ENCODE data around the gene TBC1D23.
"Not testable (repeated sequence)": the region's sequence is repeated elsewhere in the genome, so short reads cannot be mapped to it uniquely, and the experiment has no call there.

Gene TBC1D23

DNA sequence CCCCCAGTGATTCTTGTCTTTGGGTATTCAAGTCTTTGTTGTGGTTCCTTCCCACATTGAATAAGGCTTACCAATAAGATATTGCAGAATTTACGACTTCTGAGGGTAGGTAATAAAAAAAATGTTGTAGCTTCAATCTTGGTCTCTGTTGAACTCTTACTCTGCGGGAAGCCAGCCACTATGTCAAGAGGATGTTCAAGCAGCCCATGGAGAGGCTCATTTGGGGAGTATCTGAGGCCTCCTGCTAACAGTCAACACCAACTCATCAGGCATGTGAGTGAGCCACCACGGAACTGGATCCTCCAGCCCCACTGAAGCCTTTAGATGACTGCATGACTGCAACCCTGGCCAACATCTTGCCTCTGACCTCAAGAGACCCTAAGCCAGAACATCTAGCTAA lies 3.2 kb upstream of the TBC1D23 start:
- DNase-seq = no peak

DNA sequence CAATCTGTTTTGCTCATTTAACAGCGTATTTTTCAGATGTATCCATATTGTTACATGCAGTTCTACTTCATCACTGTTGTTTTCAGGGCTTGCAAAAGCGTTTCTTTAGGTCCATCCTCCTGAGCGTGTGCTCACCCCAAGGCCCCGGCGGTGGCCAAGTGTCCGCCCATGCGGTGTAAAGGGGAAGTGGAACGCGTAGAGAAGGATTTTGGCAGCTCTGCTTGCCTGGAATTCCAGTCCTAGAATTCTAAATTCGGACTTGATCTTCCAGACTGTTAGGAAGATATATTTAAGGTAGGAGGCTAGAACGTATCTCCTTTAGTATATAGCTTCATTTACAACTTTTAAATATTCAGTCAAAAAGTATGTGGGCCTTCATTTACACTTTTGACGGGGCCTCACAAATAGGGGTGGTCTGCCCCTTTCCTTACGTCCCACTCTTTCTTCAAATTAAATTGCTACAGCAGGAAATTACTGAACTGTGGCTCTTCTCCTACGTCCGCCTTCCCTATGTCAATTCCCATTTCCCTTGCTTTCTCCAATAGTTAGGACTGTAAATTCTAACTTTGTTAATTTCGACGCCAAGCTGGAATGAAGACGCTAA lies 609 bp upstream of the TBC1D23 start:
- DNase-seq = peak in 2 of 3 experiments; percentile 72 to 79

DNA sequence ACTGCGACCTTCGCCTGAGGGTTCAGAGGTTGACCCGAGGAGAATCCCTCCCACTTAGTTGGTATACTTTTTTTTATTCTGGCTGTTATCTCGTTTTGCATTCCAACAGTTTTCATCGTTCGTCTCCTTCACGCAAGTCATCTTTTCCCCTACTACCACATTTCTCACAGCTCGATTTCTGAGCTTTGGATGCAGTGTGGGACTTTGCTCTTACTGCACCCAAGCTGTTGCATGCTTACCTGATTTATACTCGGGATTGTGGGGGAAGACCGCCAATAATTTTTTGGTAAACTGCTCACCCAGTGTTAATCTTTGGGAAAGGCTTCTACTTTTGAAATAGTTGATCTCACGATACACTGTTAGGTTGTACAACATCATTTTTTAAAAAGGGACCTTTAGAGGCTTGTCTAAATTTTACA lies 702 bp downstream of the TBC1D23 start:
- no peak for DNase-seq

DNA sequence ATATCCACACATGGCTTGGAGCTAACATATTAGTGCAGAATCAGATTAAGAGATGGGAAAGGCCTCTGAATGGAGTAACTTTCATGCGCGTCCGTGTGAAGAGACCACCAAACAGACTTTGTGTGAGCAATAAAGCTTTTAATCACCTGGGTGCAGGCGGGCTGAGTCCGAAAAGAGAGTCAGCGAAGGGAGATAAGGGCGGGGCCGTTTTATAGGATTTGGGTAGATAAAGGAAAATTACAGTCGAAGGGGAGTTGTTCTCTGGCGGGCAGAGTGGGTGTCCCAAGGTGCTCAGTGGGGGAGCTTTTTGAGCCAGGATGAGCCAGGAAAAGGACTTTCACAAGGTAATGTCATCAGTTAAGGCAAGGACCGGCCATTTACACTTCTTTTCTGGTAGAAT lies 2.1 kb downstream of the TBC1D23 start:
- not testable (repeated sequence) for DNase-seq

DNA sequence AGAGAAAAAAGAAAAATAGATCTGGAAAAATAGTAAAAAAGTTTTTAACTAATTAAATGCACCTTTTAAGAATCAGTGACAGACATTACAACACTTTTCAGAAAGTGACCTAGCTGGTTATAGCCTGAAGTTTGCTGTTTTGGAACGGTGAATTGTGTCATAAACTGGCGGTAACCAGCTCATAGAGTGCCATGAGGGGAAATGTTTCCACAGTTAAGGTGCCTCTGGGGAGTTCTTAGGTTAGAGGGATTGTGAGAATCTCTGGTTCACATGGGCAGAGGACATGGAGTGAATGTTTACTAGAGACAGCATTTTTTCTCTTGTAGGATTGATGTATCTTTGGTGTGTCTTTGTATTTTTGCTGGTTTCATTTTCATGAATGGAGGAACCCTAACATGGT lies 2.8 kb downstream of the TBC1D23 start:
- no peak for DNase-seq

DNA sequence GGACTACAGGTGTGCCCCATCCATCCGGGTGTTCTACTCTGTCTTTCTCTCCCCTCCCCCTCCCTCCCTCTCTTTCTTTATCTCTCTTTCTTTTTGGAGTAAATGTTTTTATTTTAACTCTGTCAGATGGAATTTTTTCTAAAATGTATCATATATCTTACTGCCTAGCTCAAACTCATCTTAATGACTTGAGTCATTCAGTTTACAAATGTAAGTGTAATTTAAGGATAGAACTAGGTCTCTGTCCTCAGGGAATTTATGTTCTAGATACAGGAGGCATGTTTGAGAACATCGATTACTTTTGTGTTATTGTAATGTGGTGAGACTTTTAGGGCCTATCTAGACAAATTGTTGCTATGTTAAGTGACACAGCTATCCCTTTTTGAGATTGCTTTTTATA lies 3.5 kb downstream of the TBC1D23 start:
- DNase-seq = no peak

DNA sequence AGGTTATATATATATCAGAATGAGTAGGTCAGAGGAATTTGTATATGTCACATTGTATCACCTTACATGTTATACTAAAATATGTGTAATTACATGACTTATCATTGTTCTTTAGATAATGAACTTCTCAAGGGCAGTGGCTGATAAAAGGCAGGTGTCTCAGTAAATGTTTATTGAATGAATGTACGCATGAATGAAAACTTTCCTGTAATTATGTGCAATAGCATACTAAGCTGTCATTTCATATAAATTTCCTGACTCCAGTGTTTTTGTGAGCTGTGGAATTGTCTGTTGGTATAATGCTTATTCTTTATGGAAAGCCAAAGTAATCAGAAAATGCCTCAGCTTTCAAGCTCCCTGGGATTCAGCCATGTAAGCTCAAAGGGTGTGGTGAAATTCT lies 4.2 kb downstream of the TBC1D23 start:
- peak in 2 of 3 experiments; percentile 29 to 86 for DNase-seq

DNA sequence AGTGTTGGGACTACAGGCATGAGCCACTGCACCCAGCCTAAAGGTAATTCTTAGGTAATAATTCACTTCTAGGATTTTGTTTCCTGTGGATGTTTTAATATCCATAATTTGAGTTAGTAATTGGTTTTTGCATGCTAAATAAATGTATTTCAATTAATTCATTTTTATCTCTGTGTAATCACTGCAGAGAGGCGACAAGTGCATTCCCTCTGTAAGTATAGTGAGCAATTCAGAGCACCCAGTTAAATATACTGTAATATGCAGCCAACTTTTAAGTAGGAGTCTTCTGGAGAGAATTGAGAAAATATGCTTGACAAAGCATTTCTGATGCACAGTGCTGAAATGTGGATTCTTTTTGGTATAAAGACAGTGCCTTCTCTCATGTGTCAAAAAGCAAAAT lies 5.7 kb downstream of the TBC1D23 start:
- DNase-seq = no peak

DNA sequence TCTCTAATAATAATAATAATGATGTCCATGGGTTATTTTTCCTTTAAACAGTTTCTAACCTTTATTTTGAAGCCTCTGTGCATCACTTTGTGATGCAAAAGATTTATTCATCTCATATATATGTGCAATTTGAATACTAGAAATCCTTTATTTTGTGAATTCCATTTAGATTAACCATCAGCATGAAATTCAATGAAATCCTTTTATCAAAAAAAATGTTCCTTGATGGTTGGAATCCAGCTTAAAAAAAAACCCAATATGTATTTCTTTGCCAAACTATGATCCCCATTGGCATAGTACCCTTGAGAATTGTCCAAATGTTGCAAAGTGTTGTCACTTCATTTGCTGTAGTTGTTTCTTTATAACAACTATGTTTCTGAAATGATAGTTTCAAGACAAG lies 7.4 kb downstream of the TBC1D23 start:
- no peak for DNase-seq

DNA sequence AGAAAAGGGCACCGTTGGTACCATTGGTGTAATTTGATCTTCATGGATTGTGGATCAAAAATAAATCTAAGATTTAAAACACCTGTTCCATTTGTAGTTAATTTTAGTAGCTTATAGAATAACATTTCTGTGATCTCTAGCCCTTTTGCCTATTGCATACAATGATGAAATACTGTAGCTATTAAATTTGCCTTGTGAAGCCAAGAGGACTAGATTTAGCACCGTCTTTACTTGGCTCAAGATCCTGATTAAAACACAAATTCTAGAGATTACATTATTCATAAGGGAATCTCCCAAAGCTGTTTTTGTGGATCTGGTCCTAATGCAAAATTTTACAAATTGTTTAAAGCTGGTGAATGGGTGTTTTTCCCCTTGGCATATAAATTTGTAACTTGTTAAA lies 8.2 kb downstream of the TBC1D23 start:
- DNase-seq = no peak

DNA sequence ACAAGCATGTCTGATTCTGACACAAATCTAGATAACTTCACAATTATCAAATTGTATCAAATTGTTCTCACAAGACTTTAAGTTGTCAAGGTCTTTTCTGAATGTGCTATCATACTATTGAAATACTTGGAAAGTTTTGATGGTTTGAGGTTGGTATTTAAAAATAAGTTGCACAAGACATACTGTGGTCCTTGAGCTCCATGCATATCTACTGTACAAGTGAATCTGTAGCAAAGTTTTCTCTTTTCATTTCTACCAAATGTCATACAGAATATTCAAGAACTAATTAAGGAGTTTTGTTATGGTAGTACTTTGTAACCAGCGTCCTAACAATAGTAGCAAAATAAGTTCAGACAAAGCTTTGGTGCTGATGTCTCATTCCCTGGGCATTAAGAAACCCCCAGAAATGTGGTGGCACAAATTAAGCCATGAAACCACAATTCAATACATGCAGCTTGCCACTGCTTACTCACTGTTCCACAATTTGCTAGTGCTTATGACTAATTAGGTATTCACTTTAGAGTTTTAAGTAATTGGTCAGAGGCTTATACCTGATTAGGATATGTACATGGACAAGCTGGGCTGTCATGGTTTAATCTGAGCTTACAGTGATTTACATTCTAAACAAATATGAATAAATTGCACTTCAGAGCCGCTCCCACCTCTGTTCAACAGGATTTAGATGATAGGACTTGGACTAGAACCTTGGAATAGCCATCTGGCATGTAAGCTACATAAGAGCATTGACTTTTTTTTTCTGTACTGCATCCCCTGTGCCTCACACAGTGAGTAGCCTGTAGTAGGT lies 8.8 kb downstream of the TBC1D23 start:
- DNase-seq = no peak

DNA sequence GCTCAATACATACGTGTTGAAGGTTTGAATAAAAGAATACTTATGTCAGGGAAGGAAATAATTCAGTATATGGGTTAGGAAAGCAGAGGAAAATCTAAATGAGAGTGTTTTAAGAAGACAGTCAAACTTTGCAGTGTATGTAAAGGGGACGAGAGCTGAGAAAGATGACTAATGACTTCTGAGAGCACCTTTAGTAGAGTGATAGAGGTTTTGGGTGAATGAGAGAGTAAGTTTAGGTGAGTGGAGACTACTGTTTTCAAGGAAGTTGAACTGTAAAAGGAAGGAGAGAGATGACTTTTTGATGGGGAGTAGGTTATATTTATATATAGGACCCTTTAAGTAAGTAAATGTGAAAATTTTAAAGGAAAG lies 9.4 kb downstream of the TBC1D23 start:
- DNase-seq = no peak

DNA sequence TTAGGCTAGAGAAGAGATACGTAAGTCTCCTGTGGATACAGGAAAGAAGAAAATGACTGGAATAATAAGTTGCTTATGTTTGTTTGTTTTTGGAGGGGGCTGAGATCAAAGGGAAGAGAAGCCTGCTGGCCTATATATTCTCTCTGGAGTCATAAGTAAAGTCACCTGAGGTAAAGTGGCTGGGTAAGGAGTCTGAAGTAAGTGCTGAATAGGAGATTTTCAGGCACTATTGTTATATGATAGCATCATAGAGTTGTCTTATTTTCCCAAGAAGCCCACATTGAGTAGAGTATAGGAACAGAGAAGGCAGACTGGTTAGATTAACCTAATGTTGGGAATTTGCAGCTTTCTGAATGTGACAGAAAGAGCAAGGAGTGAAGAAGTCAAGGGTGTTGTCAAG lies 10.7 kb downstream of the TBC1D23 start:
- DNase-seq = no peak

DNA sequence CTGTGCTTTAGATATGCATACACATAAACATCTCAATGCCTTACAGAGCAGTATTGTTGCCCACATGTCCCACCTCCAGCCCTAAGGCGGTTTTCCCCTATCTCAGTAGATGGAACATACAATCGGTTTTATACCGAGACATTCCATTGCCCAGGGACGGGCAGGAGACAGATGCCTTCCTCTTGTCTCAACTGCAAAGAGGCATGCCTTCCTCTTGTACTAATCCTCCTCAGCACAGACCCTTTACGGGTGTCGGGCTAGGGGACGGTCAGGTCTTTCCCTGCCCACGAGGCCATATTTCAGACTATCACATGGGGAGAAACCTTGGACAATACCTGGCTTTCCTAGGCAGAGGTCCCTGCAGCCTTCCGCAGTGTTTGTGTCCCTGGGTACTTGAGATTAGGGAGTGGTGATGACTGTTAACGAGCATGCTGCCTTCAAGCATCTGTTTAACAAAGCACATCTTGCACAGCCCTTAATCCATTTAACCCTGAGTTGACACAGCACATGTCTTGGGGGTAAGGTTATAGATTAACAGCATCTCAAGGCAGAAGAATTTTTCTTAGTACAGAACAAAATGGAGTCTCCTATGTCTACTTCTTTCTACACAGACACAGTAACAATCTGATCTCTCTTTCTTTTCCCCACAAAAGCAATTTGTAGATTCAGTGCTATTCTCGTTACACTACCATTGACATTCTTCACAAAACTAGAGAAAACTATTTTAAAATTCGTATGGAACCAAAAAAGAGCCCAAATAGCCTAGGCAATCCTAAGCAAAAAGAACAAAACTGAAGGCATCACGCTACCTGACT lies 12.2 kb downstream of the TBC1D23 start:
- not testable (repeated sequence) for DNase-seq

DNA sequence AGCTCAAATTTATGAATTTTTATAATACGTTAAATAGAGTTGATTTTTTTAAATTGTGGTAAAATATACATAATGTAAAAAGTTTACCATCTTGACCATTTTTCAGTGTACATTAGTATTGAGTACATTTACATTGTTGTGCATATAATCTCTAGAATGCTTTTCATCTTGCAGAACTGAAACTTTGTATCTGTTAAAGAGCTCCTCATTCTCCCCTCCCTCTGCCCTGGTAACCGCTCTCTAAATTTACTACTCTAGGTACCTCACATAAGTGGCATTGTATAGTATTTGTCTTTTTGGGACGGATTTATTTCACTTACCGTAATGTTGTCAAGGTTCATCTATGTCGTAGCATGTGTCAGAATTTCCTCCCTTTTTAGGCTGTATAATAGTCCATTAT lies 13.6 kb downstream of the TBC1D23 start:
- no peak for DNase-seq

DNA sequence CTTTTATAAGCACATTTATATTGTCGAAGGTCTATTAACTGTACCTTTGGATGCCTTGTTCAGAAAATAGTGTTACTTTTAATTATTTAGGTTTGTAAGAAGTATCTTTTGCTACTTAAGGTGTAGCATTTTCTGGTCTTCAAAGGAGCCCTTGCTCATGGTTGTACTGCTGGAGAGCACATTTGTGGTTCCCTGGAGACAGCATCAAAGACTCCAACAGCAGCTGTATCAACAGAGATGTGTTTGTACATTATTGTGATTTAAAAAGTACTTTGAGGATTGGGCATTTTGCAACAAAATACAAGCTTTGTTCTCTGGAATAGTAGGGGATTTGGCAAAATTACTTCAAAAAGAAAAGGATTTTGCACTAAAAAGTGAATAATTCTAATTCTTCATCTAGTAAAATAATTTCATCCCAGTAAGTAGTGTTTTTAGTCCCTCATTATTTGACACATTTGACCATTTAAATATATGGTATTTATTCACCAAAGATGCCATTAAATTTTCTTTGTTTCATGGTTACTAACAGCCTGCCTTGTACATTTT lies 16.5 kb downstream of the TBC1D23 start:
- peak; percentile 54 to 89 (median 80) for DNase-seq

DNA sequence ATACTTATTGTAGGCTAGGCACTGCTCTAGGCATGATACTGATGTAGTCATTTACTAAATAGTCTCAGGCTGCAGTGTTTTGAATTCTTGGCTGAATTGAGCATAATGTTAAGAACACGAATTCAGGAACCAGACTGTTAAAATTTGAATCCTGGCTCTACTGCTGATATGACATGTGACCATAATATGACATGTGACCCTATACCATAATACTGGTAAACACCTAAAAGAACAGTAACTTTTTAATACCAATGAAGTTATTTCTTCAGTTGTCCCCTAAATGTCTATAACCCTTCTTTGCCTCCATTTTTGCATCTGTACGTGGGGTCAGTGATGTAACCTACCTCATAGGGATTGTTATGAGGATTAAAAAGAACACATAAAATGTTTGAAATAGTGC lies 18.1 kb downstream of the TBC1D23 start:
- no peak for DNase-seq

DNA sequence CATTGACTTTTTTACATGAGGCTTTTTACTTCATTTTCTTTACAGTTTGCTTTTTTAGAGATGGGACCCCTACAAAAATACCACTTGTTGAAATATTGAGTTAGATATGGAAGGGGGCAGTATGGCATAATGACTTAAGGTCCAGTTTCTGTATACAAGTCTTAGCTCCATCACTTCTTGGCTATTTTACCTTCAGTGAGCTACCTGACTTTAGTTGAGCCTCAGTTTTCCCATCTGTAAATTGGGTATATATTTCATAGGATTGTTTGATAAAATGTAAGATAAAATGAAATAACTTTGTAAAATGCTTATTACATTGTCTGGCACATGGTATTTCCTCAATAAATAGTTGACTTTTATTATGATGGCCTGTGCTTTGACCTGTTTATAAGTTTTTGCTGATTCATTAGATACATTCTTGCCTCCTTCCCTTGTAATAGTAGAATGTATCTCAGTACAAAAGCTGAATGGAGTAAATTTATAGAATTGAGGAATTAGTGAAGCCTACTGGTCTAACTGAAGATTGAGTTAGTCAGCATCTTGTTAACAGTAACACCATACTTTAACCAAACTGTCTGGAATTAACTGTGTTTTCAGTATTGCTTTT lies 27.6 kb downstream of the TBC1D23 start:
- no peak for DNase-seq

DNA sequence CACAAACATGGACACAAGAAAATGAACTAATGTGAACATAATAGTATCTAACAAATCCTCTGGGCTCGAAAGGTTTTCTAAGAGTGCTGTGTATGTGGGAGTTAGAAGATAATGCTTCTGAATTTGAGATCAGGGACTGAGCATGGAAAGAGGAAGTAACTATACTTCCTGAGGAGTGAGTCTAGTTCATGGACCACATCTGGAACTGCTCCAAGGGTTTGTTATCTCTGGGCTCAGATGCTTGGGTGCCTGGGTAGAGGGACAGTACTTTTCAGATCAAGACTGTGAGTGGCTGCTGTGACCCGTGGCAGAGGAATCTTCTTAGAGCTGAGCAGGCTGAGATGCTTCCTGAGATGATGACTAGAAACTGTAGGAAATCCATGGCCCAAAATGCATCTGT lies 28.5 kb downstream of the TBC1D23 start:
- DNase-seq = no peak

DNA sequence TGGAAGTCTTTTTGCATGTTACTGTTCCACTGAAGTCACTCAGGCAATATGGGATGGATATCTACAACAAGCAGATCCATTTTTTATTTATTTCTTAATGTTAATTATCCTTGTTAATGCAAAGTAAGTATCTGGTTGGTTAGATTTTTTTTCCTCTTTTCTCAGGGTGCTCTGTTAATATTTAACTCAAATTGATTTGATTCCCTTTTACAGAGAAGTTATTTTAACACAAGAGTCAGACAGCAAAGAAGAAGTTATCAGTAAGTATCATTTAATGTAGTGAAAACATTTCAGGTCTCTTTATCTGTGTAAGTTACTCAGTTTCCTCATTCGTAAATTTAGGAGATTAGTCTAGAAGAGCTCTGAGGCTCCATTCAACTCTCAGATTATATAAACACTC lies 34.3 kb downstream of the TBC1D23 start:
- DNase-seq = no peak

DNA sequence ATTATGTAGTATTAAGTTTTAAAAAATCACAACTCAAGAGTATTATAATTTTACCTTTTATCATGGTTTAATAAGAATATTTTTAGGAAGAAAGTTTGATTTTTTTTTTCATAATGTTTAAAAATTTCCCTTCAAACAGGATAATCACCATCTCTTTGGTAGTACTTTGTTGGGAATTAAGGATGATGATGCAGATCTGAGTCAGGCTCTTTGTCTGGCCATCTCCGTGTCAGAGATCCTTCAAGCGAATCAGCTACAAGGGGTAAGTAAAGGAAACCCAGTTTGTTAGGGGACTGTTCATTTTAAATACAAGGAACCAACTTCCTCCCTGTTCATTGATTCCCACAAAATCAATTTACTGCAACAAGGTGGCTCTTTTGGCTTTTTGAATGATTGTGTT lies 37.0 kb downstream of the TBC1D23 start:
- DNase-seq = no peak

DNA sequence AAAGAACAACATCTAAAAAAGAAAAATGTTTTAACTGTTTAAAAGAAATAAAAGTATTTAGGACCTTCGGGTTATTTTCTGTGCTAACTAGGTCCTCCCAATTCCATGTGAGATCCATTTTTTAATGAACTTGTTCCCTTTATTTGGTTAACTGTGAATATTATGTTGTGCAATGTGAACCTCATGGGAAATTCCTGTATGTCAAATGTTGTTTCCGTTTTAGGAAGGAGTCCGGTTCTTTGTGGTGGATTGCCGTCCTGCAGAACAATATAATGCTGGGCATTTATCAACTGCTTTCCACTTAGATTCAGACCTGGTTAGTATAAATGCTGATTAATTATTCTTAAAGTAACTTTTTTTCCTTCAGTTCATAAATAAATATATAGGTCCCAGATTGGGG lies 38.2 kb downstream of the TBC1D23 start:
- no peak for DNase-seq

DNA sequence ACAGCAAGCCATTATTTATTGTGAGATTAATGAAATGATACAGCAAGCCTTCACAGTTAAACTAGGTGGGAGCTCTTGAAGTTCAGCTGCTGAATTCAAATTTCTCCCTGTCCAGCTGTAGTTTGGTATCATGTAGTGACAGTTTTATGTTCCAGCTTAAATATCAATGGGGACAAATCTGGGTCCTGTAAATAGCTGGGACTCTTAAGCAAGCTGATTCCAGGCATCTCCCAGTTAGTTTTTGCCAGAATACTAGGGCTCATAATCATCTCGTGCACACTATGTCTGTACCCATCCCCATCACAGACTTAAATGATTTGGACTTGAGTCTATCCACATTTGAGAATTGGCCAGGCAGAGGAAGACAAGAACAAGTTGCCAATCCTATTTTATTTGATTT lies 45.9 kb downstream of the TBC1D23 start:
- no peak for DNase-seq
